Effector memory CD4-positive, alpha-beta T cell (primary cell): Measurements from ENCODE around the gene HELZ2.

Experiments used
- DNase-seq, 3 donors: peaks; one replicate each; pipeline ENCODE4 v3.0.0-alpha.2; 2020
- H3K27ac ChIP-seq: 2 replicates; pipeline ENCODE4 v1.7.0; 2013; ENCODE audit warnings: mild to moderate bottlenecking, low read length, moderate library complexity; ENCODE audit not compliant: insufficient read depth, poor library complexity, severe bottlenecking
- H3K27me3 ChIP-seq: replicated peaks from 2 replicates; pipeline ENCODE4 v1.7.0; 2013; ENCODE audit warnings: mild to moderate bottlenecking, low read length; ENCODE audit not compliant: insufficient read depth, control insufficient read depth, poor library complexity, severe bottlenecking
- H3K36me3 ChIP-seq: 2 replicates; pipeline ENCODE4 v1.7.0; 2013; ENCODE audit warnings: mild to moderate bottlenecking, low read length, moderate library complexity; ENCODE audit not compliant: control insufficient read depth, insufficient read depth
- H3K4me1 ChIP-seq: 2 replicates; pipeline ENCODE4 v1.7.0; 2013; ENCODE audit warnings: low read length, mild to moderate bottlenecking; ENCODE audit not compliant: control insufficient read depth, insufficient read depth, poor library complexity, severe bottlenecking
- H3K4me3 ChIP-seq: 2 replicates; pipeline ENCODE4 v1.7.0; 2013; ENCODE audit warnings: low read length, low read depth, mild to moderate bottlenecking; ENCODE audit not compliant: insufficient read depth, poor library complexity, severe bottlenecking
- H3K9me3 ChIP-seq: 2 replicates; pipeline ENCODE4 v1.7.0; 2013; ENCODE audit warnings: mild to moderate bottlenecking, low read length, moderate library complexity; ENCODE audit not compliant: control insufficient read depth

HELZ2 gene

DNA sequence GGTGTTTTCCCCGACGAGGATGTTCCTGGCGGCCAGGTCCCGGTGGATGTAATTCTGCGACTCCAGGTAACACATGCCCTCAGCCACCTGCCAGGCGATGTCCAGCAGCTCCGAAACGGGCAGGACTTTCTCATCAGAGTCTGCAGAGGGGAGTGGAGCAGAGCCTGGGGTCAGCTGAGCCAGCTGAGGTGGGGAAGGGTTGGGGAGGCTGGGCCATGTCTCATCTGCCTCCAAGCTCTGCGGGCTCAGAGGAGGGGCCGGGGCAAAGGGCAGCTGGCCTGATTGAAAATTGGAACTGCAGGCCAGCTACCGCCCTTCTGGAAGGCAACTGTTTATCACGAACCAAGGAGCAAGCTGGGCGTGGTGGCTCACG, 43.3 kb downstream of the HELZ2 start:
- Histone ChIP-seq H3K27me3 (no peaks in the 10 kb centered on the region), H3K9me3 (no peaks in the 10 kb centered on the region), H3K27ac (no peak overlapping the region), H3K4me3 (no peak overlapping the region), H3K36me3 (no peaks in the 10 kb centered on the region), H3K4me1 (no peaks in the 10 kb centered on the region)
- no peak for DNase-seq

DNA sequence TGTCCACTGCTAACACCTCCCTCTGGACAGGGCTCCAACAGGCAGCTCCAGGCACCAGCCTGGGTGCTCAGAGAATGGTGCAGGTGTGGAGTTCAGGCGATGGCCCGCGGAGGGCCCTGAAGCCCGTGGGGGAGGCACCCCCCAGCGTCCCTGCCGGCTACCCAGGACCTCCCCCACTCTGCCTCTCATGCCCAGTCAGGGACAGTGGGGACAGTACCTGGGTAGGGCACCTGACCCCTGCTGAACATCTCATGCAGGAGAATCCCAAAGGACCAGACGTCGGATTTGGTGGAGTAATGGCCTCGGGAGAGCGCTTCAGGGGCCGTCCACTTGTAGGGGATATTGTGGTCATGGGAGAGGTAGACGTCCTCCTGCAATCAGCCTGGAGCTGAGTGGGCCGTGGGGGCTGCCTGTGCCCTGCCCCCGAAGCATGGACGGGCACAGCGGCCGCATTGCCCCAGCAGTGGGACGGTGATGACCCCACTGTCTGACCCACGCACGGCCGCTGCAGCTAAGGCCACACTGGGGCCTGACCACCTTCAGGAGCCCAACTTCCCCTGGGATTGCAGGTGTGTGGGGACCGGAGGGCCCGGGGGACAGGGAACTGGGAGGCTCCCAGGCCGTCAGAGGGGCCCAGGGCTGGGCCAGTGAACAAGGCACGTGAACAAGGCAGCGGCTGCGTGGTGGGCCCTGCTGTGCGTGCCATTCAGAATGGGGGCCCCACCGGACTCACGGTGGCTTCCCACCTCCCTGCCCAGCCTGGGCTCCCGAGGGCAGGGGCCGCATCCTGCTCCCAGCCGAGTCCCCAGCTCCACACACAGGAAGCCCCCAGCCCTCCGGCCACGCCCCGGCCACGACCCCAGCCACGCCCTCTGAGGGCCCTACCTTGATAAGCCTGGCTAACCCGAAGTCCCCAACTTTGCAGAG, 43.9 kb downstream of the HELZ2 start:
- no peaks in the 10 kb centered on the region for H3K36me3 ChIP-seq
- no peak overlapping the region for H3K27ac ChIP-seq
- no peaks in the 10 kb centered on the region for H3K9me3 ChIP-seq
- no peaks in the 10 kb centered on the region for H3K27me3 ChIP-seq
- H3K4me3 ChIP-seq = no peak overlapping the region
- no peaks in the 10 kb centered on the region for H3K4me1 ChIP-seq
- DNase-seq = no peak

GRCh38 chr20:63529180-63529860, 44.7 kb downstream of the HELZ2 start:
- Histone ChIP-seq H3K4me3 (no peak overlapping the region), H3K4me1 (no peaks in the 10 kb centered on the region), H3K27ac (no peak overlapping the region), H3K9me3 (no peaks in the 10 kb centered on the region), H3K27me3 (no peaks in the 10 kb centered on the region), H3K36me3 (no peaks in the 10 kb centered on the region)
- DNase-seq = no peak

GRCh38 chr20:63527184-63527583, 46.9 kb downstream of the HELZ2 start:
- Histone ChIP-seq H3K36me3 (peaks cover 10% of the 10 kb centered on the region), H3K4me1 (peaks cover 5% of the 10 kb centered on the region), H3K27ac (no peak overlapping the region), H3K9me3 (no peaks in the 10 kb centered on the region), H3K4me3 (no peak overlapping the region), H3K27me3 (no peaks in the 10 kb centered on the region)
- DNase-seq = no peak

DNA sequence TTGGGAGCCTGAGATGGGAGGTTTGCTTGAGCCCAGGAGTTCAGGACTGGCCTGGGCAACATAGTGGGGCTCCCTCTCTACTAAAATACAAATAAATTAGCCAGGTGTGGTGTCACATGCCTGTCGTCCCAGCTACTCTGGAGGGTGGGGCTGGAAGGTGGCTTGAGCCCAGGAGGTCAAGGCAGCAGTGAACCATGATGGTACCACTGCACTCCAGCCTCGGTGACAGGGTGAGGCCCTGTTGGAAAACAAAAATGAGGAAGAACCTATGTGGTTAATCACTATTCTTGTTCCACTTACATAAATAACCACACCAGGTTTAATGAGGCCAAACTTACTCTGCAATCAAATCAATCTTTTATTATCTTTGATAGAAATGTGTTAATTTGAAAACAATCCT, 48.1 kb downstream of the HELZ2 start:
- H3K36me3 ChIP-seq = peaks cover 10% of the 10 kb centered on the region
- H3K4me1 ChIP-seq = peaks cover 16% of the 10 kb centered on the region
- H3K9me3 ChIP-seq = no peaks in the 10 kb centered on the region
- DNase-seq = no peak
- H3K4me3 ChIP-seq = no peak overlapping the region
- no peak overlapping the region for H3K27ac ChIP-seq
- H3K27me3 ChIP-seq = no peaks in the 10 kb centered on the region

DNA sequence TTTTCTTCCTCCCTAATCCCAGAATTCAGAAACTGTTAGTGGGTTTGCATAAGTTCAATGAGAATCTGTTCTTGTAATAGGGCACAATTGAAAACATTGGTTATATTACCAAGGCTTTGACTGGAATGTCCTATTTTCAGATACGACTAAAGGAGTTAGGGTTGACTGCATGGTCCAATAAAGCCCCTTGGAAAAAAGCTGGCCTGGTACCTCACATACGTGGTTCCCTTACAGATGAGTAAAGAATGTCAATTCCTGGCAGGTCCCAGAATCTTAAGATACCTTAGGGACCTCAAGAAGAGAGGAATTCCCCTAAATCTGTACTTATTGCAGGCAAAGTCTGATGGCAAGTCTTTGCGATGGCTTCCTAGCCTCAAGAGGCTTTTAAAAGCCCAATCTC, 48.9 kb downstream of the HELZ2 start:
- no peak overlapping the region for H3K4me3 ChIP-seq
- no peaks in the 10 kb centered on the region for H3K9me3 ChIP-seq
- no peak for DNase-seq
- peaks cover 10% of the 10 kb centered on the region for H3K36me3 ChIP-seq
- no peaks in the 10 kb centered on the region for H3K27me3 ChIP-seq
- no peak overlapping the region for H3K27ac ChIP-seq
- peaks cover 16% of the 10 kb centered on the region for H3K4me1 ChIP-seq
